ENCODE data around the gene RNF8. TPM values are rescaled to one million over a fixed set of nuclear protein-coding genes. Genes with fewer than 3 reads are reported as not detected.
"Not testable (repeated sequence)": the region's sequence is repeated elsewhere in the genome, so short reads cannot be mapped to it uniquely, and the experiment has no call there.

Gene RNF8
- total and polyA plus RNA-seq, 2 donors (not counting 3 experiments of a cell fraction or from before 2014, with no cell fraction given) = 16.6 to 27.3 TPM

GRCh38 chr6:37344308-37344707 lies 9.5 kb upstream of the RNF8 start:
- Histone ChIP-seq H3K9me1 (replicated peaks; ENCODE audit: control insufficient read depth, extremely low read depth, insufficient read depth, low read length) (no peaks in the 10 kb centered on the region), H4K20me1 (replicated peaks; ENCODE audit: control insufficient read depth, extremely low read depth, insufficient read depth, low read length) (no peaks in the 10 kb centered on the region), H2AFZ (ENCODE audit: low read depth, low read length) (no peak overlapping the region), H3K27ac (ENCODE audit: insufficient read depth, low read depth, low read length) (no peak overlapping the region), H3K79me2 (ENCODE audit: control insufficient read depth, insufficient read depth, low read length) (no peaks in the 10 kb centered on the region), H3K4me1 (ENCODE audit: control insufficient read depth, extremely low read depth, insufficient read depth, low read length) (no peaks in the 10 kb centered on the region), H3K9ac (replicated peaks; ENCODE audit: extremely low read depth, insufficient read depth, low read length) (no peak overlapping the region), H3K9me3 (replicated peaks; ENCODE audit: control insufficient read depth, insufficient read depth, low read length) (no peaks in the 10 kb centered on the region), H3K4me3 (replicated peaks in 1 of 3; ENCODE audit: insufficient read depth in 1 of 3, low read depth in 1 of 3, low read length in 3 of 3) (no peak overlapping the region), H3K36me3 (ENCODE audit: control insufficient read depth in 2 of 2, extremely low read depth in 1 of 2, insufficient read depth in 2 of 2, low read length in 2 of 2) (no peaks in the 10 kb centered on the region), H3K27me3 (ENCODE audit: control insufficient read depth in 2 of 2, insufficient read depth in 2 of 2, low read length in 2 of 2) (peaks cover 2 to 17% of the 10 kb centered on the region in 2 experiments), H3K4me2 (ENCODE audit: insufficient read depth, low read length) (no peak overlapping the region)
- no peak for TF ChIP-seq JUN (IDR thresholded peaks at IDR 0.05; ENCODE audit: borderline replicate concordance, insufficient read depth, insufficient read length, low read depth)
- no peak for TF ChIP-seq POLR2A (IDR thresholded peaks at IDR 0.05; ENCODE audit: low read depth, low read length)
- ChIA-PET POLR2A (no interaction called here), CTCF (interaction anchor here (2.6 kb wide), 1 partner anchor 19 kb away, joined by 10 read pairs; no protein-coding TSS in a partner anchor)
- intact Hi-C loops (cut with micrococcal nuclease) (no loop called here), dilution Hi-C loops (cut with MboI; ENCODE audit: extremely low pct_ligation_motif_present, low sequenced_read_pairs) (no loop called here)
- FAIRE-seq = no peak
- no peak for DNase-seq (ENCODE audit: low read depth, low spot score)
- BruUV-seq (replicated peaks) = no TSS peak

GRCh38 chr6:37345804-37346203 lies 8.0 kb upstream of the RNF8 start:
- H3K9me3 ChIP-seq (replicated peaks; ENCODE audit: control insufficient read depth, insufficient read depth, low read length); H3K9me1 ChIP-seq (replicated peaks; ENCODE audit: control insufficient read depth, extremely low read depth, insufficient read depth, low read length); FAIRE-seq; BruUV-seq (replicated peaks); H4K20me1 ChIP-seq (replicated peaks; ENCODE audit: control insufficient read depth, extremely low read depth, insufficient read depth, low read length); H3K4me1 ChIP-seq (ENCODE audit: control insufficient read depth, extremely low read depth, insufficient read depth, low read length); DNase-seq (ENCODE audit: low read depth, low spot score); CTCF ChIA-PET; H3K4me3 ChIP-seq (replicated peaks in 1 of 3; ENCODE audit: insufficient read depth in 1 of 3, low read depth in 1 of 3, low read length in 3 of 3); dilution Hi-C loops (cut with MboI; ENCODE audit: extremely low pct_ligation_motif_present, low sequenced_read_pairs); H2AFZ ChIP-seq (ENCODE audit: low read depth, low read length); H3K9ac ChIP-seq (replicated peaks; ENCODE audit: extremely low read depth, insufficient read depth, low read length); H3K79me2 ChIP-seq (ENCODE audit: control insufficient read depth, insufficient read depth, low read length); POLR2A ChIA-PET; H3K36me3 ChIP-seq (ENCODE audit: control insufficient read depth in 2 of 2, extremely low read depth in 1 of 2, insufficient read depth in 2 of 2, low read length in 2 of 2); H3K4me2 ChIP-seq (ENCODE audit: insufficient read depth, low read length); H3K27ac ChIP-seq (ENCODE audit: insufficient read depth, low read depth, low read length); intact Hi-C loops (cut with micrococcal nuclease): not testable (repeated sequence)
- H3K27me3 ChIP-seq (ENCODE audit: control insufficient read depth in 2 of 2, insufficient read depth in 2 of 2, low read length in 2 of 2) = peaks cover 2 to 17% of the 10 kb centered on the region in 2 experiments
